ENCODE results near the gene ARHGAP26. TPM values are rescaled to one million over a fixed set of nuclear protein-coding genes. Genes with fewer than 3 reads are reported as not detected.

Gene ARHGAP26
- polyA plus RNA-seq, 1 donor (not counting 4 experiments of a cell fraction or from before 2014, with no cell fraction given): 3.9 TPM

- no peak for FAIRE-seq
- no peaks in the 10 kb centered on the region for H3K79me2 ChIP-seq (ENCODE audit: control insufficient read depth, insufficient read depth, low read length)
- no peak overlapping the region for H3K4me3 ChIP-seq (ENCODE audit: control insufficient read depth in 2 of 3, extremely low read depth in 1 of 3, insufficient read depth in 2 of 3, low read depth in 1 of 3, low read length in 3 of 3)
- peaks cover 10% of the 10 kb centered on the region for H3K4me1 ChIP-seq (ENCODE audit: control insufficient read depth, extremely low read depth, insufficient read depth, low read length)
- TF ChIP-seq, protein P1, sequence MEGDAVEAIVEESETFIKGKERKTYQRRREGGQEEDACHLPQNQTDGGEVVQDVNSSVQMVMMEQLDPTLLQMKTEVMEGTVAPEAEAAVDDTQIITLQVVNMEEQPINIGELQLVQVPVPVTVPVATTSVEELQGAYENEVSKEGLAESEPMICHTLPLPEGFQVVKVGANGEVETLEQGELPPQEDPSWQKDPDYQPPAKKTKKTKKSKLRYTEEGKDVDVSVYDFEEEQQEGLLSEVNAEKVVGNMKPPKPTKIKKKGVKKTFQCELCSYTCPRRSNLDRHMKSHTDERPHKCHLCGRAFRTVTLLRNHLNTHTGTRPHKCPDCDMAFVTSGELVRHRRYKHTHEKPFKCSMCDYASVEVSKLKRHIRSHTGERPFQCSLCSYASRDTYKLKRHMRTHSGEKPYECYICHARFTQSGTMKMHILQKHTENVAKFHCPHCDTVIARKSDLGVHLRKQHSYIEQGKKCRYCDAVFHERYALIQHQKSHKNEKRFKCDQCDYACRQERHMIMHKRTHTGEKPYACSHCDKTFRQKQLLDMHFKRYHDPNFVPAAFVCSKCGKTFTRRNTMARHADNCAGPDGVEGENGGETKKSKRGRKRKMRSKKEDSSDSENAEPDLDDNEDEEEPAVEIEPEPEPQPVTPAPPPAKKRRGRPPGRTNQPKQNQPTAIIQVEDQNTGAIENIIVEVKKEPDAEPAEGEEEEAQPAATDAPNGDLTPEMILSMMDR (optimal IDR thresholded peaks at IDR 0.05 in 1 of 3, IDR thresholded peaks at IDR 0.05 in 1 of 3, conservative IDR thresholded peaks at IDR 0.05 in 1 of 3; ENCODE audit: extremely low read depth in 1 of 3, insufficient read depth in 2 of 3, low read length in 3 of 3): no peak
- no peak overlapping the region for H3K4me2 ChIP-seq (ENCODE audit: control insufficient read depth, extremely low read depth, insufficient read depth, low read depth, low read length)
- H4K20me1 ChIP-seq (ENCODE audit: control insufficient read depth, extremely low read depth, insufficient read depth, low read length): no peaks in the 10 kb centered on the region
- H3K27ac ChIP-seq (ENCODE audit: control insufficient read depth, insufficient read depth, low read length): no peak overlapping the region
- no peaks in the 10 kb centered on the region for H3K9me3 ChIP-seq (ENCODE audit: control insufficient read depth, low read depth, low read length)
- no peak for DNase-seq (ENCODE audit: low read depth, low spot score)
- H3K9me1 ChIP-seq (ENCODE audit: control insufficient read depth, extremely low read depth, insufficient read depth, low read length): no peaks in the 10 kb centered on the region
- no peaks in the 10 kb centered on the region for H3K27me3 ChIP-seq (ENCODE audit: control insufficient read depth, extremely low read depth, insufficient read depth, low read length)
- dilution Hi-C loops (cut with MboI; ENCODE audit: extremely low pct_ligation_motif_present, low sequenced_read_pairs): no loop called here
- H2AFZ ChIP-seq (ENCODE audit: control insufficient read depth, low read length): no peak overlapping the region
- no peak overlapping the region for H3K9ac ChIP-seq (ENCODE audit: control insufficient read depth, extremely low read depth, insufficient read depth, low read length)
- H3K36me3 ChIP-seq (ENCODE audit: control insufficient read depth in 2 of 2, extremely low read depth in 1 of 2, insufficient read depth in 2 of 2, low read length in 2 of 2): no peaks in the 10 kb centered on the region
Measured at GRCh38 chr5:142816531-142817430, 46.6 kb downstream of the ARHGAP26 start.

GRCh38 chr5:142817949-142818431, 47.8 kb downstream of the ARHGAP26 start:
- no peaks in the 10 kb centered on the region for H4K20me1 ChIP-seq (ENCODE audit: control insufficient read depth, extremely low read depth, insufficient read depth, low read length)
- no peak overlapping the region for H3K4me2 ChIP-seq (ENCODE audit: control insufficient read depth, extremely low read depth, insufficient read depth, low read depth, low read length)
- H2AFZ ChIP-seq (ENCODE audit: control insufficient read depth, low read length): no peak overlapping the region
- no peak overlapping the region for H3K9ac ChIP-seq (ENCODE audit: control insufficient read depth, extremely low read depth, insufficient read depth, low read length)
- TF ChIP-seq, protein P1 (optimal IDR thresholded peaks at IDR 0.05 in 1 of 3, IDR thresholded peaks at IDR 0.05 in 1 of 3, conservative IDR thresholded peaks at IDR 0.05 in 1 of 3; ENCODE audit: extremely low read depth in 1 of 3, insufficient read depth in 2 of 3, low read length in 3 of 3): no peak
- TF ChIP-seq EZH2 (IDR thresholded peaks at IDR 0.05; ENCODE audit: low read length): no peak
- H3K27me3 ChIP-seq (ENCODE audit: control insufficient read depth, extremely low read depth, insufficient read depth, low read length): no peaks in the 10 kb centered on the region
- peaks cover 22% of the 10 kb centered on the region for H3K4me1 ChIP-seq (ENCODE audit: control insufficient read depth, extremely low read depth, insufficient read depth, low read length)
- FAIRE-seq: no peak
- no peak for DNase-seq (ENCODE audit: low read depth, low spot score)
- H3K27ac ChIP-seq (ENCODE audit: control insufficient read depth, insufficient read depth, low read length): no peak overlapping the region
- no peaks in the 10 kb centered on the region for H3K79me2 ChIP-seq (ENCODE audit: control insufficient read depth, insufficient read depth, low read length)
- H3K9me3 ChIP-seq (ENCODE audit: control insufficient read depth, low read depth, low read length): no peaks in the 10 kb centered on the region
- dilution Hi-C loops (cut with MboI; ENCODE audit: extremely low pct_ligation_motif_present, low sequenced_read_pairs): no loop called here
- H3K4me3 ChIP-seq (ENCODE audit: control insufficient read depth in 2 of 3, extremely low read depth in 1 of 3, insufficient read depth in 2 of 3, low read depth in 1 of 3, low read length in 3 of 3): no peak overlapping the region
- H3K36me3 ChIP-seq (ENCODE audit: control insufficient read depth in 2 of 2, extremely low read depth in 1 of 2, insufficient read depth in 2 of 2, low read length in 2 of 2): no peaks in the 10 kb centered on the region
- no peaks in the 10 kb centered on the region for H3K9me1 ChIP-seq (ENCODE audit: control insufficient read depth, extremely low read depth, insufficient read depth, low read length)

Data from keratinocyte (primary cell).